ENCODE results near the gene ZNF277. TPM values are rescaled to one million over a fixed set of nuclear protein-coding genes. Genes with fewer than 3 reads are reported as not detected.

Gene ZNF277
- total RNA-seq, 1 donor from 2014 or later = 21.6 TPM

- Histone ChIP-seq H3K36me3 (no peaks in the 10 kb centered on the region), H3K4me3 (no peak overlapping the region), H3K9me3 (no peaks in the 10 kb centered on the region), H3K27ac (no peak overlapping the region), H3K4me1 (no peaks in the 10 kb centered on the region), H3K27me3 (no peaks in the 10 kb centered on the region)
- TF ChIP-seq POLR2AphosphoS5 (IDR thresholded peaks at IDR 0.05; ENCODE audit: insufficient read depth in 1 of 2, low read depth in 1 of 2) = no peak
- no peak for TF ChIP-seq POLR2A (IDR thresholded peaks at IDR 0.05)
- TF ChIP-seq, protein P1, sequence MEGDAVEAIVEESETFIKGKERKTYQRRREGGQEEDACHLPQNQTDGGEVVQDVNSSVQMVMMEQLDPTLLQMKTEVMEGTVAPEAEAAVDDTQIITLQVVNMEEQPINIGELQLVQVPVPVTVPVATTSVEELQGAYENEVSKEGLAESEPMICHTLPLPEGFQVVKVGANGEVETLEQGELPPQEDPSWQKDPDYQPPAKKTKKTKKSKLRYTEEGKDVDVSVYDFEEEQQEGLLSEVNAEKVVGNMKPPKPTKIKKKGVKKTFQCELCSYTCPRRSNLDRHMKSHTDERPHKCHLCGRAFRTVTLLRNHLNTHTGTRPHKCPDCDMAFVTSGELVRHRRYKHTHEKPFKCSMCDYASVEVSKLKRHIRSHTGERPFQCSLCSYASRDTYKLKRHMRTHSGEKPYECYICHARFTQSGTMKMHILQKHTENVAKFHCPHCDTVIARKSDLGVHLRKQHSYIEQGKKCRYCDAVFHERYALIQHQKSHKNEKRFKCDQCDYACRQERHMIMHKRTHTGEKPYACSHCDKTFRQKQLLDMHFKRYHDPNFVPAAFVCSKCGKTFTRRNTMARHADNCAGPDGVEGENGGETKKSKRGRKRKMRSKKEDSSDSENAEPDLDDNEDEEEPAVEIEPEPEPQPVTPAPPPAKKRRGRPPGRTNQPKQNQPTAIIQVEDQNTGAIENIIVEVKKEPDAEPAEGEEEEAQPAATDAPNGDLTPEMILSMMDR (IDR thresholded peaks at IDR 0.05) = no peak
- intact Hi-C loops (cut with DNase I) = no loop called here
- DNase-seq (ENCODE audit: extremely low spot score in 2 of 2) = no peak
These were observed 159.1 kb downstream of the ZNF277 start for GRCh38 chr7:112365551-112365950.

- DNase-seq (ENCODE audit: extremely low spot score in 2 of 2) = no peak
- TF ChIP-seq, protein P1 (IDR thresholded peaks at IDR 0.05) = no peak
- TF ChIP-seq POLR2A (IDR thresholded peaks at IDR 0.05) = no peak
- no peak for TF ChIP-seq POLR2AphosphoS5 (IDR thresholded peaks at IDR 0.05; ENCODE audit: insufficient read depth in 1 of 2, low read depth in 1 of 2)
- H3K4me1 ChIP-seq = no peaks in the 10 kb centered on the region
- H3K27me3 ChIP-seq = no peaks in the 10 kb centered on the region
- no peak overlapping the region for H3K27ac ChIP-seq
- H3K36me3 ChIP-seq = no peaks in the 10 kb centered on the region
- intact Hi-C loops (cut with DNase I) = no loop called here
- no peak overlapping the region for H3K4me3 ChIP-seq
- H3K9me3 ChIP-seq = no peaks in the 10 kb centered on the region
These were observed 160.4 kb downstream of the ZNF277 start for GRCh38 chr7:112366886-112367285.

- H3K4me1 ChIP-seq = no peaks in the 10 kb centered on the region
- H3K4me3 ChIP-seq = no peak overlapping the region
- no peak overlapping the region for H3K27ac ChIP-seq
- no peaks in the 10 kb centered on the region for H3K27me3 ChIP-seq
- no peak for DNase-seq (ENCODE audit: extremely low spot score in 2 of 2)
- H3K9me3 ChIP-seq = no peaks in the 10 kb centered on the region
- no peak for TF ChIP-seq POLR2AphosphoS5 (IDR thresholded peaks at IDR 0.05; ENCODE audit: insufficient read depth in 1 of 2, low read depth in 1 of 2)
- TF ChIP-seq, protein P1 (IDR thresholded peaks at IDR 0.05) = no peak
- no peak for TF ChIP-seq POLR2A (IDR thresholded peaks at IDR 0.05)
- no peaks in the 10 kb centered on the region for H3K36me3 ChIP-seq
- intact Hi-C loops (cut with DNase I) = no loop called here
These were observed 163.9 kb downstream of the ZNF277 start for GRCh38 chr7:112370436-112370835.

- H3K27ac ChIP-seq = no peak overlapping the region
- H3K27me3 ChIP-seq = no peaks in the 10 kb centered on the region
- H3K4me1 ChIP-seq = no peaks in the 10 kb centered on the region
- no peak for DNase-seq (ENCODE audit: extremely low spot score in 2 of 2)
- intact Hi-C loops (cut with DNase I) = no loop called here
- H3K9me3 ChIP-seq = no peaks in the 10 kb centered on the region
- TF ChIP-seq POLR2A (IDR thresholded peaks at IDR 0.05) (no peak), POLR2AphosphoS5 (IDR thresholded peaks at IDR 0.05; ENCODE audit: insufficient read depth in 1 of 2, low read depth in 1 of 2) (no peak)
- TF ChIP-seq, protein P1 (IDR thresholded peaks at IDR 0.05) = no peak
- no peak overlapping the region for H3K4me3 ChIP-seq
- H3K36me3 ChIP-seq = no peaks in the 10 kb centered on the region
These were observed 165.2 kb downstream of the ZNF277 start for GRCh38 chr7:112371701-112372100.

GRCh38 chr7:112372101-112372500 is 165.6 kb downstream of the ZNF277 start:
- TF ChIP-seq, protein P1 (IDR thresholded peaks at IDR 0.05) = no peak
- no peak for TF ChIP-seq POLR2A (IDR thresholded peaks at IDR 0.05)
- TF ChIP-seq POLR2AphosphoS5 (IDR thresholded peaks at IDR 0.05; ENCODE audit: insufficient read depth in 1 of 2, low read depth in 1 of 2) = no peak
- H3K4me3 ChIP-seq = no peak overlapping the region
- H3K27ac ChIP-seq = no peak overlapping the region

More at GRCh38 chr7:112372101-112372500, 165.6 kb downstream of the ZNF277 start:
- H3K27me3 ChIP-seq = no peaks in the 10 kb centered on the region
- no peaks in the 10 kb centered on the region for H3K4me1 ChIP-seq
- H3K36me3 ChIP-seq = no peaks in the 10 kb centered on the region
- DNase-seq (ENCODE audit: extremely low spot score in 2 of 2) = no peak
- H3K9me3 ChIP-seq = no peaks in the 10 kb centered on the region
- intact Hi-C loops (cut with DNase I) = no loop called here

All from vagina (tissue), 2 donors.